HG02642 (cell line): ENCODE data around the gene MRPL34.
"Not testable (repeated sequence)": the region's sequence is repeated elsewhere in the genome, so short reads cannot be mapped to it uniquely, and the experiment has no call there.

Source experiments
- ATAC-seq: cut with Tn5 transposase; IDR thresholded peaks from one replicate; pipeline ENCODE4 v1.9.1; 2021; ENCODE audit warnings: mild to moderate bottlenecking; ENCODE audit not compliant: unreplicated experiment, poor library complexity

Gene MRPL34

DNA sequence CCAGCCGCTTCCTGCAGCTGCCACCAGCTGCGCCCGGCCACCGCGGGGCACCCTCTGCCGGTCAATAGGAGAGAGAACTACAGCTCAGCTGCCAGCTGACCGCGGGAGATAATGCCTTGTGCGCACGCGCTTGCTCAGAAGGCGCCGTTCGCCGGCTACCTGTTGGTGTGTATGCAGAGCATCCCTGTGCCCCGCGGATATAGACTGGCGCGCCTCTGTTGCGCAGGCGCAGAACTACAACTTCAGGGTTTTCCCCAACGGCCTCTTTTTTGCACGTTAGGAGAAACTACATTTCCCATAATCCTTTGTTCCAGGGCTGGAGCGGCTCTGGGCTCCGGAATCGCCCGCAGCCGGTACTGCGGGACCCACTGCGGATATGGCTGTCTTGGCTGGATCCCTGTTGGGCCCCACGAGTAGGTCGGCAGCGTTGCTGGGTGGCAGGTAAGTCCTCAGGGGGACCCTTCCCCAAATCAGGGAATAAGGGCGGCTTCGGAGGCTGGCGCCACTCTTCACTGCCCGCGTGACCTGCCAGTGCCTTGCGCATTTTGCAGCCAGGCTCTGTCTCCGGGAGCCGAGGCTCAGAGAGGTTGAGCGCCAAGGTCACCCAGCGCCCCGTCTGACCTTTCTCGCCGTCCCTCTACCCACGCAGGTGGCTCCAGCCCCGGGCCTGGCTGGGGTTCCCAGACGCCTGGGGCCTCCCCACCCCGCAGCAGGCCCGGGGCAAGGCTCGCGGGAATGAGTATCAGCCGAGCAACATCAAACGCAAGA lies at the start of gene MRPL34:
MRPL34 (plus strand) TSS at position 356 of the 768 bp plus-strand sequence; CDS start at position 377, 21 bp downstream.
- peak; percentile 71 for ATAC-seq

DNA sequence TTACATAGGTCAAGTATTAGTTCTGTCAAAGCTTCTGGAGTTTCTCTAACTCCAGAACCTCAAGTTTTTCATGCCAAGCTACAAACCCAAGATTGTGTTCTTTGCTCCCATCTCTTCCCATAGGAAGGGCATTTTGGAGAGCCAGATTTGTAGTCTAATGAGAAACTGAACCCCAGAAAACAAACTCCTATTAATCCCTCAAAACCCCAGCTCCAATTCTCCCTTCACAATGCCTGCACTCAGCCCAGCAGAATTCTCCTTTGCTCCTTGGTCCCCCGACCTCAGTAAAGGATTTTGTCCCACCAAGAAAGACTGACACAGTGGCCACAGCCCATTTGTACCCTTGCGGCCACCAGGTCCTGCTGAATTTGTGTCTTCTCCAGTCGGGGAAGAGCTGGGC lies 49.5 kb upstream of the MRPL34 start:
- no peak for ATAC-seq

DNA sequence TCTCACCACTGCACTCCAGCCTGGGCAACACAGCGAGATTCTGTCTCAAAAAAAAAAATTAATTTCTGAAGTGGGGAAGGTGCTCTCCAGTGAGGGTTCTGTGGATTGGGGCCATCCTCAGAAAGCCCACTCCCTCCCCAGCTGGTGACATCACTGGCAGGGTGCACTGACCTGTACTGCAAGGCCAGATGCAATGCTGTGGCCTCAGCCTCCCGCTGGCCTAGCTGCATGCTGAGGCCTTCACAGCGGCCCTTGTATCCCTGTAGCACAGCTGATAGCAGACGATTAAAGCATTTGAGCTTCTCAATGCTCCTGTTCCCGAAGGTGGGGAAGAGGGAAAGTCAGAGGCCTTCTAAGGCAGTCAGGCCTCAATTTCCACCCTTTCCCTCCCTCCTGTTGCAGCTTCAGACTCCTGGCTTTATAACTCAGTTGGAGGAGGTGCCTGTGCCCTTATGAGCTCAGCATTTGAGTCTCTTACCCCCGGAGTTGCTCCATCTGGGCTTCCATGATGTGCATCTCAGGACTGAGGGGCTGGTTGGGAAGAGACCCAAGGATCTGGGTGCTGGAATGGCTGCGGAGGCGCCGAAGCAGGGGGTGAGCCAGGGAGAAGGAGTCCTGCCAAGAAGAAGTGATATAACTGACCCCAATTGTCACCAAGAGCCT lies 46.4 kb upstream of the MRPL34 start:
- ATAC-seq, result no peak

DNA sequence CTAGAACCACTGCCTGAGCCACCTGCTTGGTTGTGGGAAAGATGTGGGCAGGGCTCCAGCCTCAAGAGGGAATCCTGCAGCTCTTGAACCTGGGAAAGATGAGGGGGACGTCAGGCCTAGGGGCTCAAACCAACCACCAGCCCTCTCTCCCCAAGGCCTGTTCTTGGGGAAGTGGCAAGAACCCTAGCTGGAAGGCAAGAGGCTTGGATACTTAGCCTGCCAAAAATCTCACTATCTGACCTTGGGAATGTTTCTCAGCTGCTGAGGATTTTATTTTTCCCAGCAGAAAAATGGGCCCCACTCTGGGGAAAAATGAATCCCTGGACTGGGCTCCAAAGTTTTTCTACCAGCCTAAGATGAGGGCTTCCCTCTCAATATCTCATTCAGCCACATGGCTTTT lies 45.7 kb upstream of the MRPL34 start:
- ATAC-seq, result no peak

DNA sequence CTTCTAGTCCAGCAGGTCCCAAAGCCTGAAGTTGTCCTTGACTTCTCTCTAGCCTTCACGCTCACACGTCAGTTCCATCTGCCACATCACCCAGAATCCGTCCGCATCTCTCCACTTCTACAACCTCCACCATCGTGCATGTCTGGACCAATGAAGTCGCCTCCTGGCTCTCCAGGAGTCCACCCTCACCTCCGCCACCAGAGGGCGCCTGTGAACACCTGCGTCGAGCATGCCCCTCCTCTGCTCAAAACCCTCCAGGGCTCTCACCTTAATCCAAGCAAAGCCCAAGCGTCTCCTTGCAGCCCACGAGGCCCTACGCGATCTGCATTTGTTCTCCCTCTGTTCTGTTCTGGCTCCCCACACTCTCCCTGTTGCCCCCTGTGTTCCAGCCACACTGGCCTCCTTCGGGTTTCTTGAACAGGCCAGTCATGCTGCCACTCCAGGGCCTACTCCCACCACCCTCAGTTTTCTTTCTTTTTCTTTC lies 44.8 kb upstream of the MRPL34 start:
- peak; percentile 74 for ATAC-seq

DNA sequence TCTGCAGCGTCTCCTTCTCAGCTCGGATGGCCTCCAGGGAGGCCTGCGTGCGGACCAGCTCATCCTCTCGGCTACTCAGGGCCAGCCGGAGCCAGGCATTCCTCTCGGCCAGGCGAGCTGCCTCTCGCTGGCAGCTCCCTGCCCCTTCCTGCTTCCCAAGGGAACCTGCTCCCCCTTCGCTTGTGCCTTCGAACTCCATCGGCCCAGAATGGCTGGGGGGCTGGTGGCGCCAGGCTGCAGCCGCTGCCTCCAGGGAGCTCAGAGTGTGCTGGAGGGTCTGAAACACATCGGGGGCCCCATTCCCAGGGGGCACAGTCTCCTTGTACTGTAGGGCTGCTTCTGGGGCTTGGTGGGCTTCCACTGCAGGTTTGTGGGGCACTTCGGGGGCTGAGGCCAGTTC lies 43.1 kb upstream of the MRPL34 start:
- no peak for ATAC-seq

DNA sequence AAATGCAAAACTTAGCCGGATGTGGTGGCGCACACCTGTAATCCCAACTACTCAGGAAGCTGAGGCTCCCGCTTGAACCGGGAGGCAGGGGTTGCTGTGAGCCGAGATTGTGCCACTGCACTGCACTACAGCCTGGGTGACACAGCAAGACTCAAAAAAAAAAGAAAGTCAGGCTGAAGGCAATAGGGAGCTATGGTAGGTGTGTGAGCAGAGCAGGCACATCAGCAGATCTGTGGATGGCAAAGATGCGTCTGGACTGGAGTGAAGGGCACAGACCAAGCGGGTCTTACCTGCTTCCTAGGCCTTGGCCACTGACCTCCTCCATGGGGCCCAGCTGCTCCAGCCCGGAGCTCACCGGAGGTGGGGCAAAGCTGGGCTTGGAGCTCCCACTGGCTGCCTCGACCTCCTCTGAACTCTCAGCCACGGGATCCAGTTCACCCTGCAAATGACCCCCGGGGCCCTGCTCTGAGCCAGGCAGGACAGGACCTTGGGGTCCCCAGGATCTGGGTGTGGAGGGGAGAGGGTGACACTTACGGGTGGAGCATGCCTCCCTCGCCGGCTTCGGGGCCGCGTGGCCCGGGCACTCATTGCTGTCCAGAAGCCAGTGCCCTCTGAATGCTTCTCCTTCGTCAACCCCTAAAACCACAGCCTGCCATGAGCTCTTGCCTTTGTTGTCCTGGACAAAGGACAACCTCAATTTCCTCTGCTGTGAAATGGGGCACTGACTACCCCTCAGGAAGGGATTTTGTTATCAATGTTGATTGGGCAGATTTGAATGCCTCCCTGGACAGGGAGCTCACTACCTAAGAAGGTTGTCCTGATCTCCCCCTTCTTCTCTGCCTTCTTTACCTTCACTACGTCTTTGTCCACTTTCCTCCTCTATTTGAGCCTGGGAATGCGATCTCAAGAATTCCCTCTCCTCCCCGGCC lies 41.7 kb upstream of the MRPL34 start:
- no peak for ATAC-seq

DNA sequence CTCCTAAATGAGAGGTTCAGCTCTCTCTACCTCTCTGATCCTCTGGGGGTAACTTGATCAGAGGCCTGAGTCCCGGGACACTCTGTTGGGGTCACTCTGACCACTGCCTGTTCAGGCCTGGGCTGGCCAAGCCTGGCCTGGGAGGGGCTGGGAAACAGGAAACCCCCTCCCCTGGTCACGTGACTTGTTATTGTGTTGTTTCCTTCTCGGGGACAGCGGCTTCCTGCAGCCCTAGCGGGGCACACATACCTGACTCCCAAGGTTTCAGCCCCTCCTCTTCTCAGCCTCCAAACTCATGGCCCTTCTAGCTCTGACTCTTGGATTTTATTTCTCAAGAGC lies 41.1 kb upstream of the MRPL34 start, which contains the start of gene USHBP1:
USHBP1 (minus strand) TSS at position 105 of the 339 bp plus-strand sequence. CDS start 446 bp downstream, outside the sequence.
- no peak for ATAC-seq

DNA sequence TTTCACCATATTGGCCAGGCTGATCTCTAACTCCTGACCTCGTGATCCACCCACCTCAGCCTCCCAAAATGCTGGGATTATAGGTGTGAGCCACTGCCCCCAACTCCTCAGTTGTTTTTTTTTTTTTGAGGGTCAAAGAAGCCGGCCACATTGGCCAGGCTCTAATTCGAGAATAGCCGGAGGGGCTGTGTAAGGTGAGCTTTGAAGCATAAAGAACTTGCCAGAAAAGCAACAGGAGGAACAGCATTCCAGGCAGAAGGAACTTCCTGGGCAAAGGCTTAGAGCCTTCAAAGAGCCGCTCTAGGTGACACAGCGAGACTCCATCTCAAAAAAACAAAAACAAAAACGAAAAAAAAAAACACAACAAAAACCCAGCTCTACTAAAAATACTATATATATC lies 39.6 kb upstream of the MRPL34 start:
- ATAC-seq, result no peak

DNA sequence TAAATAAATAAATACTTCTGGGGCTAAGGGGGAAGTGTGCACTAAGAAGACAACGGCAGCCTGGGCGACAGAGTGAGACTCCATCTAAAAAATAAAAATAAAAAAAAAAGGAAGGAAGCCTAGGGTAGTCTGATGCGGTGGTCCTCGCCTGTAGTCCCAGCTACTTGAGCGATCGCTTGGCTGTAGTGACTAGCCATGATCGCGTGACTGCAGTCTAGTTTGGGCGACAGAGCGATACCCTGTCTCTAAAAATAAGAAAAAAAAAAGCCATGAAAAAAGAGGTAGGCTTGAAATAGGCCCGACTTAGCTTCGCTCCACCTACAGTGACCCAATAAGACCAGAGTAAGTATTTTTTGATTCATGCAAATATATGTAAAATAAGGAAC lies 39.1 kb upstream of the MRPL34 start:
- ATAC-seq, result peak; percentile 15

DNA sequence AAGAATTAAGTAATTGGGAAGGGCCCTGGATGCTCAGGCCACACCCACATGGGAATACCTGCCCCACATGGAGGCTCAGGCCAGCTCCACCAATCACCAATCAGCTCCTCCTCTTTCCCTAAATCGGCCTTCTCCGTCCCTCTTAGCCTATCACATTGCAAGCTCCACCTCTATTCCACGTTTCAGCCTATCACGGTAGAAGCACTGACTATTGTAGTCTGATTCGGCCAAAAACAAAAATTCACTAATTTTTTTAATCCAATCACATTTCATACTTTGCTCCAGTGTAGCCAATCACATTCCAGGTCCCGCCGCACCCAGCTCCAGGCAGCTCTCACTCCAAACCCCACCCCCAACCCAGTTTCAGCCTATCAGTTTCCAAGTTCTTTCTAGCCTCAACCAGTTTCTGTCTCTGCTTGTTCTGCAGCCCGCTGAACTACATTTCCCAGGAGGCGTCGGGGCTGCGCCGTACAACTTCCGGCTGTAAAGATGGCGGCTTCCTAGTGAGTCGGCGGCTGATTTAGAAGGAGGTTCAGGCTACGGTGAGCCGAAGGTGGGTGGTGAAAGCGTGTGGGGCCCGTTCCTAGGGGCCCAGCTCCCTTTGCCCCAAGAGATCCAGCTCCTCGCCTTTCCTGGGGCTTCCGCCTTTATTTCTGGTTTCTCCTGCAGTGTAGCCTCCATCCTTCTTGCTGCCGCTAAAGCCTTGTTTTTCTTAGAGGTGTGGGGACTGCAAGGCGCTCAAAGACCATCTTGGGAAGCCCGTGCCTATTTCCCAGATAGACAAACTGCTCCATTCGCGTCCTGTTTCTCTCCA lies 38.5 kb upstream of the MRPL34 start, which contains the start of gene BABAM1:
BABAM1 (plus strand) TSS at position 469 of the 814 bp plus-strand sequence. CDS start 1,364 bp downstream, outside the sequence.
- peak; percentile 92 for ATAC-seq

DNA sequence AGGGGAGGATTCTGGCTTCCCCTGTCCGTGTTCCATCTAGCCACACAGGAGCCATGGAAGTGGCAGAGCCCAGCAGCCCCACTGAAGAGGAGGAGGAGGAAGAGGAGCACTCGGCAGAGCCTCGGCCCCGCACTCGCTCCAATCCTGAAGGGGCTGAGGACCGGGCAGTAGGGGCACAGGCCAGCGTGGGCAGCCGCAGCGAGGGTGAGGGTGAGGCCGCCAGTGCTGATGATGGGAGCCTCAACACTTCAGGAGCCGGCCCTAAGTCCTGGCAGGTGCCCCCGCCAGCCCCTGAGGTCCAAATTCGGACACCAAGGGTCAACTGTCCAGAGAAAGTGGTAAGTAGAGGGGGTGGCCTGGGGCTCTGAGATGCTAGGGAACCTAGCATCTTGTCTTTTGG lies 36.9 kb upstream of the MRPL34 start:
- ATAC-seq, result no peak

DNA sequence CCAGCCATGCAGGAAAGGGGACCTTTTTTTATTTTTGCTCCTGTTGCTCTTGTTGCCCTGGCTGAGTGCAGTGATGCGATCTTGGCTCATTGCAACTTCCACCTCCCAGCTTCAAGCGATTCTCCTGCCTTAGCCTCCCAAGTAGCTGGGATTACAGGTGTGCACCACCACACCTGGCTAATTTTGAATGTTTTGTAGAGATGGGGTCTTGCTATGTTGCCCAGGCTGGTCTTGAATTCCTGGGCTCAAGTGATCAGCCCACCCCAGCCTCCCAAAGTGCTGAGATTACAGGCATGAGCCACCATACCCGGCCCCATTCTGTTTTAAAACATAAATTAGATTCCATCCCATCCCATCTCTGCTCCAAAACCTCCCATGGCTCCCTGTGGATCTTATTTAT lies 30.8 kb upstream of the MRPL34 start:
- not testable (repeated sequence) for ATAC-seq

DNA sequence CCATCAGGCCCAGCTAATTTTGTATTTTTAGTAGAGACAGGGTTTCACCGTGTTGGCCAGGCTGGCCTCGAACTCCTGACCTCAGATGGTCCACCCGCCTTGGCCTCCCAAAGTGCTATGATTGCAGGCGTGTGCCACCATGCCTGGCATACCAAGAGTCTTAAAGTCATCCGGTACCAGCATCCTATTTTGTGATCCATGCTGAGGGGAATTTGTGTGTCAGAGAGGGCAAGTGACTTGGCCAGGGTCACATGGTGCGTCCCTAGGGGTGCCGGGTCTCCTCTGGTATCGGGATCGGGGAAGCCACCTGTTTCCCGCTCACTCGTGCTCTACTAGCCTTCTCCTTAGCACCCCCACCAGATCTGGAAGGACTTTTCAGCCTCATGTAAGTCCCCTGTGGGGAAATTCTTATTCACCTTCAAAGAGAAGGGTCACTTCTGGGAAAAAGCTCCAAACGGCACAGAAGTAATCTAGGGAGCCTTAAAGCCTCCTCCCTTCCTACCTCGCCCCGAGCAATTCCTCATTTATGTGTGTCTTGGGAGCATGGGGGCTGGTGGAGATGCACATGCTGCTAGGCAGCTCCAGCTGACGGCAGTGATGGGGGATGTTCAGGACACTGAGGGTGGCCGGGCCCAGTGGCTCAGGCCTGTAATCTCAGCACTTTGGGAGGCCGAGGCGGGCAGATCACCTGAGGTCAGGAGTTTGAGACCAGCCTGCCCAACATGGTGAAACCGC lies 30.1 kb upstream of the MRPL34 start:
- ATAC-seq, result no peak

DNA sequence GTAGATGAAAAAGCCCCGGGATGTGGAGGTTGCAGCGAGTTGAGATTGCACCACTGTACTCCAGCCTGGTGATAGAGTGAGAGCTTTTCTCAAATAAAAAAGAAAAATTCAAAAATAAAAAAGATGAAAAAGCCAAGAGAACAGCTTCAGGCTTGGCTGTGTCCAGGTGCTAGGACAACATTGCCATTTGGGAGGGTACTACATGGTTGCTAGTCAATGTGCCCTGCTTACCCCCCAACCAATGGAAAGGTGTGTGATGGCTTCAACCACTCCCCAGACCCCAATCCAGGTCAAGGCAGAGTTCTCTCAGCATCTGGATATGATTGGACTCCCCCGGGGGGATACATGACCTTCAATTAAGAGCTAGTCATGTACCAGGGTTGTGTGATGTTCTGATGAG lies 26.2 kb upstream of the MRPL34 start:
- no peak for ATAC-seq

DNA sequence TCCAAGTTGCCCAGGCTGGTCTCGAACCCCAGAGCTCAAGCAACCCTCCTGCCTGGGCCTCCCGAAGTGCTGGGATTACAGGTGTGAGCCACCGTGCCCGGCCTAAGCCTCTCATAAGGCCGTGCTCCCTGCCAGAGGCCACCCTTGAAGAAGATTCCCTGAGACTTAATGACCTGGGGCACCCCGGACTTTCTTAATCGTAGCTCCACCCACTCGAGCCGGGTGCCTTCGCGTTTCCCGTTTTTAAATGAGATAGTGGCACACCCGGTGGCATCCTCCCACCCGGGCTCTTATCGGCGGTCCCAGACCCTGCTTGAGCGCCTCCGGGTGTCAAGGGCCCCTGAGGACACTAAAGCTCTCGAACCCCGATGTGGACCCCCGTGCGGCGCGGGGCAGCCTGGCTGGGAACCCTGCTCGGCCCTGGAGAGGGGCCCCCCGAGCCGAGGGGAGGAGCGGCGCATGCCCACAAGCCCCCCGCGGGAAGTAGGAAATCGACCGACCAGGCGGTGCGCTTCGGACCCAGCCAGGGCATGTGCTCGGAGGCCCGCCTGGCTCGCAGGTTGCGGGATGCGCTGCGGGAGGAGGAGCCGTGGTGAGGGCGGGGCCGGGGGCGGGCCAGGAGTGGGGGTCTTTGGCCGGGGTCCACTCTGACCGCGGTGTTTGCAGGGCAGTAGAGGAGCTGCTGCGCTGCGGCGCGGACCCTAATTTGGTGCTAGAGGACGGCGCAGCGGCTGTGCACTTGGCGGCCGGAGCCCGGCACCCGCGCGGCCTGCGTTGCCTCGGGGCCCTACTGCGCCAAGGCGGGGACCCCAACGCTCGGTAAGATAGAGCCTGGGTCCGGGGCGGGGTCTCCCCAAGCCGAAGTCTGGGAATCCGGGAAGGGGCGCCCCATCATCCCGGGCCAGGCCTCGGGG lies 24.0 kb upstream of the MRPL34 start, which contains the start of gene ANKLE1:
ANKLE1 (plus strand) TSS at position 511 of the 914 bp plus-strand sequence; CDS start at position 531, 20 bp downstream.
- peak; percentile 34 for ATAC-seq

DNA sequence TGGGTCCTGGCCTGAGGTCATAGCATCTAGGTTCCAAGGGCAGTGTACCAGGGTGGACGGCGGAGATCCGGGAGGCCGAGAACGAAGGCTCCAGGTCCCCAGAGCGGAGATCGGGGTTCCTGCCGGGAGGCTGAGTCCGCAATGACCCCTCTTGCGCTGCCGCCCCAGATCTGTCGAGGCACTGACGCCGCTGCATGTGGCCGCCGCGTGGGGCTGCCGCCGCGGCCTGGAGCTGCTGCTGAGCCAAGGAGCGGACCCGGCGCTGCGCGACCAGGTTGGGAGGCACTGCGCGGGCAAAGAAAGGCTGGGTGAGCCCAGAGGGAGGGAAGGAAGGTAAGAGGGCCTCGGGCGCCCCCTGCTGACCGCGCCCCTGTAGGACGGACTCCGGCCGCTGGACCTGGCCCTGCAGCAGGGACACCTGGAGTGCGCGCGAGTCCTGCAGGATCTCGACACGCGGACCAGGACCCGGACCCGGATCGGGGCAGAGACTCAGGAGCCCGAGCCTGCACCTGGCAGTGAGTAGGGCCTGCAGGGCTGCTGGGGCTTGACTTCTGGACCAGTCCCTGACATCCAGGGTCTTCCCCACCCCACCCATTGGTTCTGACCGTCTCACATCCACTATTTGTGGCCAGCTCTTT lies 23.1 kb upstream of the MRPL34 start:
- ATAC-seq, result no peak
